Testis (tissue), 3 donors: ENCODE measurements around the gene SPX. TPM values are rescaled to one million over a fixed set of nuclear protein-coding genes. Genes with fewer than 3 reads are reported as not detected.

ENCODE experiments used
- DNase-seq: peaks from one replicate; pipeline ENCODE4 v3.0.0-alpha.2; 2019
- H3K27ac ChIP-seq, 2 donors: fragments of 200-600 bp; sonication (generic); one replicate each; pipeline ENCODE4 v1.5.1; 2019
- H3K27me3 ChIP-seq: fragments of 200-600 bp; sonication (generic); one replicate; pipeline ENCODE4 v1.5.1; 2019
- H3K36me3 ChIP-seq: fragments of 200-600 bp; sonication (generic); one replicate; pipeline ENCODE4 v1.5.1; 2017; ENCODE audit warnings: low read depth; ENCODE audit errors: missing control alignments
- H3K4me1 ChIP-seq: fragments of 200-600 bp; sonication (generic); one replicate; pipeline ENCODE4 v1.5.1; 2019
- H3K4me3 ChIP-seq, 2 donors: fragments of 200-600 bp; sonication (generic); one replicate each; pipeline ENCODE4 v1.5.1; 2017 to 2019
- H3K9me3 ChIP-seq: fragments of 200-600 bp; sonication (generic); one replicate; pipeline ENCODE4 v1.5.1; 2017
- CTCF ChIP-seq, 3 experiments: fragments of 450-650 bp in 2 of 3; fragments of 200-600 bp in 1 of 3; sonication (generic) in 1 of 3; IDR thresholded peaks; one replicate each; pipeline ENCODE4 v1.5.1; 2016 to 2019; ENCODE audit warnings: antibody characterized with exemption in 3 of 3, mild to moderate bottlenecking in 2 of 3, moderate library complexity in 1 of 3
- POLR2A ChIP-seq: fragments of 450-650 bp; IDR thresholded peaks from one replicate; pipeline ENCODE4 v1.6.1; 2017; ENCODE audit warnings: antibody characterized with exemption, mild to moderate bottlenecking, moderate library complexity
- WGBS, 2 donors: methylation state at CpG; one replicate each; pipeline ENCODE4 v1.1.5; 2018; 5-methylcytosine and 5-hydroxymethylcytosine counted together
- intact Hi-C: fragments of 100-400 bp; cut with DNase I; formaldehyde crosslinking; loops from one replicate; pipeline ENCODE4 v1.15.1; 2023; ENCODE audit warnings: low total_unique reads
- polyA plus RNA-seq: library from polyadenylated mRNA; stranded (reverse); fragments of 350-450 nt; fragmentation: Illumina TruSeq; extraction: RNeasy Lipid Tissue Mini Kit (QIAGEN cat#74804); gene quantifications from one replicate; pipeline ENCODE4 v1.2.3, GENCODE V29; 2014; ENCODE audit warnings: low read depth, low replicate concordance; ENCODE audit not compliant: insufficient read depth
- total RNA-seq, 2 donors: library from RNA; depleted of rRNA; stranded (reverse); fragments of >200 nt; gene quantifications; one replicate each; pipeline ENCODE4 v1.2.3, GENCODE V29; 2016

The SPX gene
- total and polyA plus RNA-seq, 3 donors from 2014 or later, result 0.93 to 2.1 (median 1.5) TPM

GRCh38 chr12:21558100-21558679 lies 32.1 kb downstream of the SPX start:
- no peak overlapping the region for H3K27ac ChIP-seq
- WGBS, 2 donors, result 63 to 68% methylated on average over 9 of the region's 9 CpGs
- H3K4me1 ChIP-seq, result no peaks in the 10 kb centered on the region
- no peak for TF ChIP-seq CTCF (IDR thresholded peaks at IDR 0.05)
- no peak for TF ChIP-seq POLR2A
- no peaks in the 10 kb centered on the region for H3K36me3 ChIP-seq
- no peaks in the 10 kb centered on the region for H3K9me3 ChIP-seq
- H3K4me3 ChIP-seq, result no peak overlapping the region
- no peak for DNase-seq
- intact Hi-C loops, result no loop called here
- H3K27me3 ChIP-seq, result no peaks in the 10 kb centered on the region

GRCh38 chr12:21559855-21560569 lies 33.9 kb downstream of the SPX start:
- H3K4me3 ChIP-seq, result no peak overlapping the region
- WGBS, 2 donors, result 75% methylated on average over 7 of the region's 7 CpGs
- H3K9me3 ChIP-seq, result no peaks in the 10 kb centered on the region
- no peak for DNase-seq
- no peaks in the 10 kb centered on the region for H3K36me3 ChIP-seq
- TF ChIP-seq CTCF (IDR thresholded peaks at IDR 0.05) (no peak), POLR2A (no peak)
- intact Hi-C loops, result no loop called here
- H3K27ac ChIP-seq, result no peak overlapping the region
- H3K27me3 ChIP-seq, result no peaks in the 10 kb centered on the region
- no peaks in the 10 kb centered on the region for H3K4me1 ChIP-seq

GRCh38 chr12:21561158-21561557 lies 35.1 kb downstream of the SPX start:
- 35 to 47% methylated on average over 2 of the region's 2 CpGs for WGBS, 2 donors
- intact Hi-C loops, result no loop called here
- H3K4me1 ChIP-seq, result no peaks in the 10 kb centered on the region
- no peak for TF ChIP-seq CTCF (IDR thresholded peaks at IDR 0.05)
- no peak for TF ChIP-seq POLR2A
- DNase-seq, result no peak
- H3K27ac ChIP-seq, result no peak overlapping the region
- no peaks in the 10 kb centered on the region for H3K27me3 ChIP-seq
- H3K4me3 ChIP-seq, result no peak overlapping the region
- no peaks in the 10 kb centered on the region for H3K9me3 ChIP-seq
- no peaks in the 10 kb centered on the region for H3K36me3 ChIP-seq

GRCh38 chr12:21562859-21563258 lies 36.8 kb downstream of the SPX start:
- H3K4me3 ChIP-seq, result no peak overlapping the region
- no peaks in the 10 kb centered on the region for H3K27me3 ChIP-seq
- H3K9me3 ChIP-seq, result no peaks in the 10 kb centered on the region
- no peak for TF ChIP-seq CTCF (IDR thresholded peaks at IDR 0.05)
- TF ChIP-seq POLR2A, result no peak
- no peak for DNase-seq
- intact Hi-C loops, result no loop called here
- no peak overlapping the region for H3K27ac ChIP-seq
- 68 to 74% methylated on average over 2 of the region's 2 CpGs for WGBS, 2 donors
- no peaks in the 10 kb centered on the region for H3K36me3 ChIP-seq
- no peaks in the 10 kb centered on the region for H3K4me1 ChIP-seq
